Mesothelial cell of epicardium (in vitro differentiated cells): ENCODE data around the gene SLC24A3. TPM values are rescaled to one million over a fixed set of nuclear protein-coding genes. Genes with fewer than 3 reads are reported as not detected.

Experiments
- DNase-seq, 2 experiments: peaks; one replicate each; pipeline ENCODE4 v3.0.0; 2021; ENCODE audit warnings: low spot score in 2 of 2; ENCODE audit not compliant: unreplicated experiment in 2 of 2
- H3K27ac Mint-ChIP-seq: 2 replicates; pipeline ENCODE4 v1.8.0; 2021; ENCODE audit warnings: mixed read lengths
- H3K27me3 Mint-ChIP-seq: 2 replicates; pipeline ENCODE4 v1.8.0; 2021; ENCODE audit warnings: low read depth, mixed read lengths
- H3K36me3 Mint-ChIP-seq: 2 replicates; pipeline ENCODE4 v1.8.0; 2021; ENCODE audit warnings: mixed read lengths
- H3K4me1 Mint-ChIP-seq: 2 replicates; pipeline ENCODE4 v1.8.0; 2021; ENCODE audit warnings: mixed read lengths
- H3K4me3 Mint-ChIP-seq: 2 replicates; pipeline ENCODE4 v1.8.0; 2021; ENCODE audit warnings: mild to moderate bottlenecking, moderate library complexity, mixed read lengths
- H3K9me3 Mint-ChIP-seq: 2 replicates; pipeline ENCODE4 v1.8.0; 2021; ENCODE audit warnings: mixed read lengths
- CTCF ChIP-seq: fragments of 200-600 bp; sonication (generic); IDR thresholded peaks from one replicate; pipeline ENCODE4 v1.5.0; 2021; ENCODE audit warnings: antibody characterized with exemption; ENCODE audit not compliant: unreplicated experiment
- total RNA-seq: library from RNA; stranded (reverse); gene quantifications from 3 replicates; pipeline ENCODE4 v1.2.1, GENCODE V29; 2021

SLC24A3 gene
- total RNA-seq, 1 donor from 2014 or later, result 3.2 TPM

- Mint-ChIP-seq H3K4me1 (peaks cover 11% of the 10 kb centered on the region), H3K9me3 (no peaks in the 10 kb centered on the region)
- DNase-seq, result no peak
These were observed 315.1 kb downstream of the SLC24A3 start for GRCh38 chr20:19527509-19527908.

GRCh38 chr20:19528286-19529030 is 316.0 kb downstream of the SLC24A3 start:
- H3K9me3 Mint-ChIP-seq, result no peaks in the 10 kb centered on the region
- no peak for TF ChIP-seq CTCF
- DNase-seq, result no peak
- no peaks in the 10 kb centered on the region for H3K36me3 Mint-ChIP-seq
- no peak overlapping the region for H3K4me3 Mint-ChIP-seq
- peaks cover 20% of the 10 kb centered on the region for H3K27me3 Mint-ChIP-seq
- H3K4me1 Mint-ChIP-seq, result peaks cover 4% of the 10 kb centered on the region
- H3K27ac Mint-ChIP-seq, result no peak overlapping the region

More at GRCh38 chr20:19527509-19527908, 315.1 kb downstream of the SLC24A3 start:
- H3K4me3 Mint-ChIP-seq, result no peak overlapping the region
- peaks cover 20% of the 10 kb centered on the region for H3K27me3 Mint-ChIP-seq
- no peak for TF ChIP-seq CTCF
- no peak overlapping the region for H3K27ac Mint-ChIP-seq
- H3K36me3 Mint-ChIP-seq, result no peaks in the 10 kb centered on the region

GRCh38 chr20:19530006-19530405 is 317.6 kb downstream of the SLC24A3 start:
- no peaks in the 10 kb centered on the region for H3K4me1 Mint-ChIP-seq
- H3K27me3 Mint-ChIP-seq, result peaks cover 19% of the 10 kb centered on the region
- peaks cover under 1% of the 10 kb centered on the region for H3K9me3 Mint-ChIP-seq
- no peak overlapping the region for H3K4me3 Mint-ChIP-seq
- no peak for TF ChIP-seq CTCF
- H3K27ac Mint-ChIP-seq, result no peak overlapping the region
- DNase-seq, result no peak
- no peaks in the 10 kb centered on the region for H3K36me3 Mint-ChIP-seq

- H3K36me3 Mint-ChIP-seq, result no peaks in the 10 kb centered on the region
- H3K27me3 Mint-ChIP-seq, result peaks cover 10% of the 10 kb centered on the region
- H3K4me3 Mint-ChIP-seq, result no peak overlapping the region
- DNase-seq, result no peak
- no peaks in the 10 kb centered on the region for H3K4me1 Mint-ChIP-seq
- H3K9me3 Mint-ChIP-seq, result peaks cover 15% of the 10 kb centered on the region
- no peak overlapping the region for H3K27ac Mint-ChIP-seq
- no peak for TF ChIP-seq CTCF
These were observed 319.0 kb downstream of the SLC24A3 start for GRCh38 chr20:19531446-19531845.

GRCh38 chr20:19538556-19538955 is 326.1 kb downstream of the SLC24A3 start:
- Mint-ChIP-seq H3K9me3 (peaks cover 15% of the 10 kb centered on the region), H3K4me1 (no peaks in the 10 kb centered on the region), H3K36me3 (no peaks in the 10 kb centered on the region), H3K27me3 (peaks cover 7% of the 10 kb centered on the region), H3K4me3 (no peak overlapping the region), H3K27ac (no peak overlapping the region)
- TF ChIP-seq CTCF, result no peak
- no peak for DNase-seq
